DND-41 (cell line): ENCODE results near the gene LARP6.

Experiments
- ATAC-seq: fragments of 200-7000 bp; cut with Tn5 transposase; 3 replicates; pipeline ENCODE4 v1.9.1; 2021; ENCODE audit warnings: low read depth; ENCODE audit not compliant: insufficient read depth
- DNase-seq: peaks from one replicate; pipeline ENCODE4 v3.0.0-alpha.2; 2020
- H2AFZ ChIP-seq: 2 replicates; pipeline ENCODE4 v1.6.0; 2012; ENCODE audit warnings: low read depth, low read length
- H3K27ac ChIP-seq: 2 replicates; pipeline ENCODE4 v1.5.1; 2012; ENCODE audit warnings: low read length, inconsistent platforms
- H3K27me3 ChIP-seq: fragments of 200-600 bp; sonication (generic); 2 replicates; pipeline ENCODE4 v1.6.0; 2012; ENCODE audit warnings: low read length, mild to moderate bottlenecking, inconsistent platforms; ENCODE audit not compliant: insufficient read depth, poor library complexity
- H3K36me3 ChIP-seq: 2 replicates; pipeline ENCODE4 v1.5.1; 2012; ENCODE audit warnings: low read length, inconsistent platforms; ENCODE audit not compliant: insufficient read depth
- H3K4me1 ChIP-seq: 2 replicates; pipeline ENCODE4 v1.5.1; 2012; ENCODE audit warnings: mild to moderate bottlenecking, low read length; ENCODE audit not compliant: insufficient read depth
- H3K4me2 ChIP-seq: 2 replicates; pipeline ENCODE4 v1.6.0; 2012; ENCODE audit warnings: mild to moderate bottlenecking, moderate library complexity, low read length, inconsistent platforms; ENCODE audit not compliant: insufficient read depth
- H3K4me3 ChIP-seq, 2 experiments: fragments of 200-600 bp in 1 of 2; shearing (Covaris generic) in 1 of 2; 2 replicates each; pipeline ENCODE4 v1.5.1; 2012 to 2016; ENCODE audit warnings: inconsistent platforms in 2 of 2, low read length in 2 of 2, mild to moderate bottlenecking in 2 of 2, low read depth in 1 of 2, moderate library complexity in 1 of 2
- H3K79me2 ChIP-seq: 2 replicates; pipeline ENCODE4 v1.6.0; 2012; ENCODE audit warnings: low read length, inconsistent platforms; ENCODE audit not compliant: insufficient read depth
- H3K9ac ChIP-seq: 2 replicates; pipeline ENCODE4 v1.6.0; 2012; ENCODE audit warnings: low read depth, mild to moderate bottlenecking, inconsistent platforms, low read length, moderate library complexity
- H3K9me3 ChIP-seq: 2 replicates; pipeline ENCODE4 v1.5.1; 2012; ENCODE audit warnings: low read length, moderate library complexity, mild to moderate bottlenecking, inconsistent platforms; ENCODE audit not compliant: insufficient read depth, severe bottlenecking
- H4K20me1 ChIP-seq: 2 replicates; pipeline ENCODE4 v1.6.0; 2012; ENCODE audit warnings: low read length; ENCODE audit not compliant: insufficient read depth
- CTCF ChIP-seq: IDR thresholded peaks from 2 replicates; pipeline ENCODE4 v1.5.1; 2012; ENCODE audit warnings: borderline replicate concordance, low read length, moderate library complexity, mild to moderate bottlenecking; ENCODE audit not compliant: poor library complexity, severe bottlenecking; ENCODE audit errors: extremely low read depth
- EZH2 ChIP-seq: IDR thresholded peaks from 3 replicates; pipeline ENCODE4 v1.6.1; 2012; ENCODE audit warnings: borderline replicate concordance, low read depth, mild to moderate bottlenecking, moderate library complexity, low read length, inconsistent platforms; ENCODE audit not compliant: severe bottlenecking

The LARP6 gene

GRCh38 chr15:70879401-70879800 is 25.4 kb upstream of the LARP6 start:
- Histone ChIP-seq H3K9ac (no peak overlapping the region), H3K4me3 (no peak overlapping the region), H3K36me3 (no peaks in the 10 kb centered on the region), H3K4me1 (peaks cover 3% of the 10 kb centered on the region; the same call in 1 of the 2 replicates), H3K27me3 (peaks cover 2% of the 10 kb centered on the region), H4K20me1 (no peaks in the 10 kb centered on the region), H3K27ac (no peak overlapping the region), H3K79me2 (no peaks in the 10 kb centered on the region), H3K4me2 (no peak overlapping the region), H3K9me3 (no peaks in the 10 kb centered on the region), H2AFZ (no peak overlapping the region)
- TF ChIP-seq CTCF (no peak), EZH2 (no peak)
- ATAC-seq = no peak
- DNase-seq = no peak

GRCh38 chr15:70876683-70877082 is 22.7 kb upstream of the LARP6 start:
- Histone ChIP-seq H4K20me1 (no peaks in the 10 kb centered on the region), H3K9ac (no peak overlapping the region), H3K79me2 (no peaks in the 10 kb centered on the region), H3K4me3 (no peak overlapping the region), H3K27ac (no peak overlapping the region), H3K4me1 (no peaks in the 10 kb centered on the region), H2AFZ (no peak overlapping the region), H3K4me2 (no peak overlapping the region), H3K36me3 (no peaks in the 10 kb centered on the region), H3K27me3 (peaks cover 2% of the 10 kb centered on the region), H3K9me3 (no peaks in the 10 kb centered on the region)
- TF ChIP-seq EZH2 (no peak), CTCF (no peak)
- ATAC-seq = no peak
- DNase-seq = no peak

- Histone ChIP-seq H3K4me1 (no peaks in the 10 kb centered on the region), H3K9ac (no peak overlapping the region), H3K4me3 (no peak overlapping the region), H3K36me3 (no peaks in the 10 kb centered on the region), H3K9me3 (no peaks in the 10 kb centered on the region), H3K4me2 (no peak overlapping the region), H3K79me2 (no peaks in the 10 kb centered on the region), H3K27ac (no peak overlapping the region), H2AFZ (no peak overlapping the region), H4K20me1 (no peaks in the 10 kb centered on the region), H3K27me3 (peaks cover 2% of the 10 kb centered on the region)
- TF ChIP-seq EZH2 (no peak), CTCF (no peak)
- ATAC-seq (no peak), DNase-seq (no peak)
Measured at GRCh38 chr15:70876011-70876410, 22.1 kb upstream of the LARP6 start.
